Breast epithelium (tissue), 3 donors: Measurements from ENCODE around the gene MAN1A2.

ENCODE experiments used
- CTCF ChIP-seq, 3 donors: fragments of 450-650 bp; IDR thresholded peaks; one replicate each; pipeline ENCODE4 v1.5.1; 2016 to 2017; ENCODE audit warnings: antibody characterized with exemption in 3 of 3, mild to moderate bottlenecking in 3 of 3, moderate library complexity in 3 of 3
- POLR2A ChIP-seq: fragments of 450-650 bp; IDR thresholded peaks from one replicate; pipeline ENCODE4 v1.6.1; 2016; ENCODE audit warnings: antibody characterized with exemption, mild to moderate bottlenecking, moderate library complexity
- POLR2AphosphoS5 ChIP-seq, 3 donors: sonication (generic); formaldehyde crosslinking; IDR thresholded peaks; one replicate each; pipeline ENCODE4 v1.6.1; 2017; ENCODE audit warnings: antibody characterized with exemption in 3 of 3

GRCh38 chr1:117425050-117425734, 57.9 kb downstream of the MAN1A2 start:
- no peak for TF ChIP-seq CTCF (IDR thresholded peaks at IDR 0.05)
- TF ChIP-seq POLR2A = no peak
- TF ChIP-seq POLR2AphosphoS5 (IDR thresholded peaks at IDR 0.05) = no peak
